Neural progenitor cell (in vitro differentiated cells): ENCODE data around the gene C15orf40. TPM values are rescaled to one million over a fixed set of nuclear protein-coding genes. Genes with fewer than 3 reads are reported as not detected.
"Not testable (repeated sequence)": the region's sequence is repeated elsewhere in the genome, so short reads cannot be mapped to it uniquely, and the experiment has no call there.

Experiments
- DNase-seq: peaks from one replicate; pipeline ENCODE4 v3.0.0-alpha.2; 2016; ENCODE audit warnings: low spot score
- H2AFZ ChIP-seq: fragments of 200-600 bp; sonication (generic); replicated peaks from 2 replicates; pipeline ENCODE4 v1.6.1; 2016; ENCODE audit warnings: antibody characterized with exemption
- H3F3A ChIP-seq: fragments of 200-600 bp; sonication (generic); 2 replicates; pipeline ENCODE4 v1.6.1; 2016; ENCODE audit warnings: antibody characterized with exemption, low read depth
- H3K27ac ChIP-seq: fragments of 200-600 bp; sonication (generic); 2 replicates; pipeline ENCODE4 v1.5.1; 2016; ENCODE audit warnings: mild to moderate bottlenecking
- H3K27me3 ChIP-seq: fragments of 200-600 bp; sonication (generic); 2 replicates; pipeline ENCODE4 v1.6.1; 2016; ENCODE audit warnings: mild to moderate bottlenecking, moderate library complexity
- H3K36me3 ChIP-seq: fragments of 200-600 bp; sonication (generic); 2 replicates; pipeline ENCODE4 v1.5.1; 2016
- H3K4me1 ChIP-seq: fragments of 200-600 bp; sonication (generic); 2 replicates; pipeline ENCODE4 v1.6.1; 2016; ENCODE audit warnings: mixed run types
- H3K4me2 ChIP-seq: fragments of 200-600 bp; sonication (generic); 2 replicates; pipeline ENCODE4 v1.6.1; 2016
- H3K4me3 ChIP-seq: fragments of 200-600 bp; sonication (generic); 2 replicates; pipeline ENCODE4 v1.5.1; 2016
- H3K79me2 ChIP-seq: fragments of 200-600 bp; sonication (generic); 2 replicates; pipeline ENCODE4 v1.6.1; 2016; ENCODE audit warnings: low read depth
- H3K9ac ChIP-seq: fragments of 200-600 bp; sonication (generic); 2 replicates; pipeline ENCODE4 v1.6.1; 2016
- H3K9me3 ChIP-seq: fragments of 200-600 bp; sonication (generic); 2 replicates; pipeline ENCODE4 v1.5.1; 2016; ENCODE audit warnings: low read depth
- H4K20me1 ChIP-seq: fragments of 200-600 bp; sonication (generic); 2 replicates; pipeline ENCODE4 v1.6.1; 2016; ENCODE audit warnings: low read depth
- H3K27ac Mint-ChIP-seq: 3 replicates; pipeline ENCODE4 v1.8.0; 2021; ENCODE audit warnings: mixed read lengths
- H3K27me3 Mint-ChIP-seq: 2 replicates; pipeline ENCODE4 v1.8.0; 2022; ENCODE audit warnings: low read depth, mild to moderate bottlenecking, inconsistent platforms, moderate library complexity, mixed read lengths; ENCODE audit not compliant: insufficient read depth
- H3K36me3 Mint-ChIP-seq: 3 replicates; pipeline ENCODE4 v1.8.0; 2021; ENCODE audit warnings: mixed read lengths
- H3K4me1 Mint-ChIP-seq: 3 replicates; pipeline ENCODE4 v1.8.0; 2021; ENCODE audit warnings: mixed read lengths
- H3K4me3 Mint-ChIP-seq: 3 replicates; pipeline ENCODE4 v1.8.0; 2021; ENCODE audit warnings: mild to moderate bottlenecking, moderate library complexity, mixed read lengths
- H3K9me3 Mint-ChIP-seq: 3 replicates; pipeline ENCODE4 v1.8.0; 2020; ENCODE audit warnings: mixed read lengths
- CTCF ChIP-seq: fragments of 200-600 bp; sonication (generic); IDR thresholded peaks from 2 replicates; pipeline ENCODE4 v1.5.1; 2017; ENCODE audit warnings: antibody characterized with exemption, mild to moderate bottlenecking
- EZH2 ChIP-seq: fragments of 200-600 bp; sonication (generic); IDR thresholded peaks from 2 replicates; pipeline ENCODE4 v1.6.1; 2017; ENCODE audit warnings: antibody characterized with exemption, mild to moderate bottlenecking, moderate library complexity
- EZH2phosphoT487 ChIP-seq: fragments of 200-600 bp; sonication (generic); IDR thresholded peaks from 2 replicates; pipeline ENCODE4 v1.6.1; 2017; ENCODE audit warnings: antibody characterized with exemption
- total RNA-seq: library from RNA; depleted of rRNA; stranded (reverse); fragments of >200 nt; gene quantifications from 2 replicates; pipeline ENCODE4 v1.2.3, GENCODE V29; 2015; ENCODE audit warnings: low replicate concordance

The C15orf40 gene
- total RNA-seq, 1 donor from 2014 or later = 8.1 TPM

- Histone ChIP-seq H3K79me2 (no peaks in the 10 kb centered on the region), H3K4me3 (no peak overlapping the region), H3K36me3 (no peaks in the 10 kb centered on the region), H3K4me2 (no peak overlapping the region), H3K9ac (no peak overlapping the region), H3K27ac (no peak overlapping the region), H3K9me3 (no peaks in the 10 kb centered on the region), H3K27me3 (no peaks in the 10 kb centered on the region), H3F3A (no peaks in the 10 kb centered on the region), H4K20me1 (no peaks in the 10 kb centered on the region), H2AFZ (no peak overlapping the region), H3K4me1 (no peaks in the 10 kb centered on the region)
- Mint-ChIP-seq H3K4me3 (no peak overlapping the region), H3K27ac (no peak overlapping the region), H3K4me1 (peaks cover 3% of the 10 kb centered on the region), H3K9me3 (no peaks in the 10 kb centered on the region), H3K27me3 (peaks cover 3% of the 10 kb centered on the region), H3K36me3 (no peaks in the 10 kb centered on the region)
- TF ChIP-seq CTCF (no peak), EZH2phosphoT487 (no peak), EZH2 (no peak)
- no peak for DNase-seq
These were observed 68.3 kb downstream of the C15orf40 start for GRCh38 chr15:82943176-82943575.

DNA sequence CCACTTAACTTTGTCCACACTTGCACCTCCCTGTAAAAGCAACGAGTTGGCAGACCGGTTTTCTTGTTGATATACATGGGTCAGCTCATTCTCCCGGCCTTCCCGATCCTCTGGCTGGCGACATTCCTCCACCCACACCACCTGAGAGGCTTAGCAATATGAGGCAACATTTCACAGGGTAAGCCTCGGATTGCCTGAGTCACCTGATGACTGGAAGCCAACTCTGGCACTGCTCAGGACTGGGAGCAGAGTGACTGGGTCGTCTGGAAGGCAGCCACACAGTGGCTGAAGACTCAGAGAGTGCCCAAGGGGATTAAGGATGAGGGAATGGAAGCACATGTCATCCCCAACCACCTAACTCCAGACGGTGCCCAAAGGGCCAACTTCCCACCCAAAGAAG is 68.7 kb downstream of the C15orf40 start:
- Histone ChIP-seq H3K79me2 (no peaks in the 10 kb centered on the region), H3K4me2 (no peak overlapping the region)
- H3K27me3 Mint-ChIP-seq = peaks cover 3% of the 10 kb centered on the region

GRCh38 chr15:82939678-82940077 is 71.8 kb downstream of the C15orf40 start:
- not testable (repeated sequence) for H3K27ac ChIP-seq, H3K9me3 ChIP-seq, H3K9me3 Mint-ChIP-seq, H3K9ac ChIP-seq, H3K4me3 Mint-ChIP-seq, H3K36me3 Mint-ChIP-seq, H3K27me3 Mint-ChIP-seq, H3K27me3 ChIP-seq, H3K36me3 ChIP-seq, H2AFZ ChIP-seq, H4K20me1 ChIP-seq, H3K4me3 ChIP-seq, DNase-seq, H3K27ac Mint-ChIP-seq, H3K4me2 ChIP-seq, H3K79me2 ChIP-seq, H3K4me1 ChIP-seq, H3F3A ChIP-seq
- peaks cover 26% of the 10 kb centered on the region for H3K4me1 Mint-ChIP-seq

More for the DNA sequence above, 68.7 kb downstream of the C15orf40 start:
- H3K27me3 ChIP-seq = no peaks in the 10 kb centered on the region
- no peaks in the 10 kb centered on the region for H3K36me3 Mint-ChIP-seq
- peaks cover 5% of the 10 kb centered on the region for H3K4me1 Mint-ChIP-seq
- no peak overlapping the region for H3K27ac Mint-ChIP-seq
- no peaks in the 10 kb centered on the region for H3K36me3 ChIP-seq
- TF ChIP-seq CTCF = no peak
- TF ChIP-seq EZH2phosphoT487 = no peak
- TF ChIP-seq EZH2 = no peak
- DNase-seq = no peak
- H3K9ac ChIP-seq = no peak overlapping the region
- H3K4me1 ChIP-seq = no peaks in the 10 kb centered on the region
- H3K4me3 ChIP-seq = no peak overlapping the region
- H2AFZ ChIP-seq = no peak overlapping the region
- H3F3A ChIP-seq = no peaks in the 10 kb centered on the region
- H3K9me3 Mint-ChIP-seq = no peaks in the 10 kb centered on the region
- no peaks in the 10 kb centered on the region for H3K9me3 ChIP-seq
- H3K27ac ChIP-seq = no peak overlapping the region
- H4K20me1 ChIP-seq = no peaks in the 10 kb centered on the region
- H3K4me3 Mint-ChIP-seq = no peak overlapping the region

Other genes with a start within 250 kb of the C15orf40 start
- not detected in 2 replicates for gene FSD2, start 205.6 kb downstream of the C15orf40 start, total RNA-seq
- gene WHAMM, start 202.0 kb downstream of the C15orf40 start, total RNA-seq = 1.9 and 3.1 TPM in 2 replicates
- gene HOMER2, start 58.9 kb downstream of the C15orf40 start, total RNA-seq = 25.4 and 259 TPM in 2 replicates
- 37.2 and 50.6 TPM in 2 replicates for gene RAMAC, start 25.4 kb downstream of the C15orf40 start, total RNA-seq
- 43.7 and 48.5 TPM in 2 replicates for gene BTBD1, start 55.6 kb upstream of the C15orf40 start, total RNA-seq
- gene TM6SF1, start 96.0 kb upstream of the C15orf40 start, total RNA-seq = not detected in 2 replicates
- gene HDGFL3, start 196.2 kb upstream of the C15orf40 start, total RNA-seq = 92.0 and 231 TPM in 2 replicates